ENCODE measurements around the gene GNS. TPM values are rescaled to one million over a fixed set of nuclear protein-coding genes. Genes with fewer than 3 reads are reported as not detected.

GNS gene
- total and polyA plus RNA-seq, 5 donors: 33.6 to 105 (median 96.6) TPM

DNA sequence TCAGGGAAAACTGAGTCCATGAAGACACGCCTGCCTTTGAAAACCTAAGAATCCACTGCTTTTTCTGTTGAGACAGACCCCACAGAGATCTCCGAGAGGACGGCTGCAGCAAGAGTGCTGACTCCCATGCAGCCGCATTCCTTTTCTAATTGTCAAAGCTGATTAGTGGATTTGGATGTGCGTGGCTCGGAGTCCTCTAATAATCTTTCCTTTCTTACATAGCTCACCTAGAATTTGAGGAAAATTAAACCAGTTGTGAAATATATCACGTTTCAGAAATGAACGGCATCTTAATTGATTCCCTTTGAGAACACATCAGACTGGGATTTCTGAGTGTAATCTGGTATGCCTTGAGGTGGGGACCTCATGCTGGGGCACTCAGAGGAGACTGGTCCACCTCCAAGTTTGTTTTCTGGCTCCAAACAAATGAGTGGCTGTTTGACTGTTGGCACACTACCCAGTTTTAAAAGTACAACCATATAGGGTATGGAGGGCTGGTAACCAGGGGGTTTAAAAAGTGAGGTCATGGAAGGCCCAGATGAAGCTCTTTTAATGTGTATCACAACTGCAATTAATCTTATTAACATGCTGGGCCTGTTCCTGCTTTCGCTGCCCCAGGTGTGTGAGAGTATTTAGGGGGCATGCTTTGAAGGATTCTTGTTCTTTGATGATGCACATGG is 85.6 kb downstream of the GNS start:
- H3K27ac ChIP-seq (ENCODE audit: low read length): peak overlapping the region; percentile 71
- H3K27me3 ChIP-seq (ENCODE audit: control insufficient read depth, insufficient read depth): no peaks in the 10 kb centered on the region
- WGBS: 41% methylated on average over 9 of the region's 9 CpGs
- H3K4me3 ChIP-seq (ENCODE audit: low read length): no peak overlapping the region
- no peaks in the 10 kb centered on the region for H3K9me3 ChIP-seq (ENCODE audit: control insufficient read depth, low read length)
- DNase-seq (no peak), ATAC-seq (peak in 1 of 2 donors; percentile 11)
- peaks cover 22% of the 10 kb centered on the region for H3K4me1 ChIP-seq (ENCODE audit: control insufficient read depth, insufficient read depth, low read length)
- intact Hi-C loops (cut with DNase I): loop anchor here in 1 of 4 donors (10.0 kb wide), 1 partner anchor 59 kb away; the partner anchor contains the start of gene RASSF3

DNA sequence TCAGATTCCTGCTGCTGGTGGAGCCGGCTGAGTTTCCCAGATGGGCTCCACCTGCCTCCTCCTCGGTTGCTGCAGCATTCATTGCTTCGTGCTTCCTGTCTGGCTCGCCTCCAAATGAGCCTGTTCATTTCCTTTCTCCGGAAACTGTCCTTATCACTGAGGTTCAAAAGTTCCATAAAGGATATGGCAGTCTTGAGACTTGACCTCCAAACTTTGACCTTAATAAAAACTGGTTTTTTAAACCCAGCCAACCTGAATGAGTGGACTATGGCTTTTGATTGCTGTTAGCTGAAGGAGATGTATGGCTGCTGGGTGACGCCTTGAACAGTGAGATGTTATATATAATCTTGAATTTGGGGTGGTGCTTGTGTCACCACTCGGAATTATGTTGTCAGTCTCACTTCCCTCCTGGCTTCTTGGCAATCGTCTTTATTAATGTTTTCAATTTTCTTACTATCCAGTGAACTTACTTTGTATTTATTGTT is 86.2 kb downstream of the GNS start:
- ATAC-seq (peak in 1 of 2 donors; percentile 46), DNase-seq (peak; percentile 72 to 83 (median 73))

DNA sequence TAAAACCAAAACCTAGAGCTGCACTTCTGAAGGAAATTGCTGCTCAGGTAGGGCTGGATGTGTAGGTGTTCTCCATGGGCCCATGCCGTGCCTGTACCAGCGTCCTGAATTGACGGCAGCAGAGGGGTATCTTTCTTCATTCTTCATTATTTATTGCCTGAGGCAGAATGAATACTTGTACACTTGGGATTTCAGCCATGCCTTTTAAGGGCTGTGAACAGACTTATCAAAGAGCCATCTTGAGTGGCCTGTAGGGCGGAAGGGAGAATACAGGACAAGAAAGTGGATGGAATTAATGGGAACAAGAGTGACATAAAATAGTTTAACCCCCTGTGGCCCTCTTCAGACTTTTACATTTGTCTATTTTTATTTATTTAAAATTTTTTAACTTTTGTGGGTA is 87.5 kb downstream of the GNS start:
- Histone ChIP-seq H3K27ac (ENCODE audit: low read length) (peak overlapping the region; percentile 10), H3K4me3 (ENCODE audit: low read length) (no peak overlapping the region), H3K27me3 (ENCODE audit: control insufficient read depth, insufficient read depth) (no peaks in the 10 kb centered on the region), H3K4me1 (ENCODE audit: control insufficient read depth, insufficient read depth, low read length) (peaks cover 30% of the 10 kb centered on the region), H3K9me3 (ENCODE audit: control insufficient read depth, low read length) (no peaks in the 10 kb centered on the region)
- no peak for ATAC-seq
- intact Hi-C loops (cut with DNase I): loop anchor here in 1 of 4 donors (10.0 kb wide), 1 partner anchor 57 kb away; the partner anchor contains the start of gene RASSF3
- no peak for DNase-seq
- 53% methylated on average over 4 of the region's 4 CpGs for WGBS

More for the DNA sequence above, 86.2 kb downstream of the GNS start:
- no peaks in the 10 kb centered on the region for H3K9me3 ChIP-seq (ENCODE audit: control insufficient read depth, low read length)
- peaks cover 22% of the 10 kb centered on the region for H3K4me1 ChIP-seq (ENCODE audit: control insufficient read depth, insufficient read depth, low read length)
- no peak overlapping the region for H3K4me3 ChIP-seq (ENCODE audit: low read length)
- H3K27me3 ChIP-seq (ENCODE audit: control insufficient read depth, insufficient read depth): no peaks in the 10 kb centered on the region
- WGBS: 9% methylated on average over 8 of the region's 8 CpGs
- H3K27ac ChIP-seq (ENCODE audit: low read length): peak overlapping the region; percentile 77
- intact Hi-C loops (cut with DNase I): loop anchor here in 1 of 4 donors (10.0 kb wide), 1 partner anchor 58 kb away; the partner anchor contains the start of gene RASSF3

DNA sequence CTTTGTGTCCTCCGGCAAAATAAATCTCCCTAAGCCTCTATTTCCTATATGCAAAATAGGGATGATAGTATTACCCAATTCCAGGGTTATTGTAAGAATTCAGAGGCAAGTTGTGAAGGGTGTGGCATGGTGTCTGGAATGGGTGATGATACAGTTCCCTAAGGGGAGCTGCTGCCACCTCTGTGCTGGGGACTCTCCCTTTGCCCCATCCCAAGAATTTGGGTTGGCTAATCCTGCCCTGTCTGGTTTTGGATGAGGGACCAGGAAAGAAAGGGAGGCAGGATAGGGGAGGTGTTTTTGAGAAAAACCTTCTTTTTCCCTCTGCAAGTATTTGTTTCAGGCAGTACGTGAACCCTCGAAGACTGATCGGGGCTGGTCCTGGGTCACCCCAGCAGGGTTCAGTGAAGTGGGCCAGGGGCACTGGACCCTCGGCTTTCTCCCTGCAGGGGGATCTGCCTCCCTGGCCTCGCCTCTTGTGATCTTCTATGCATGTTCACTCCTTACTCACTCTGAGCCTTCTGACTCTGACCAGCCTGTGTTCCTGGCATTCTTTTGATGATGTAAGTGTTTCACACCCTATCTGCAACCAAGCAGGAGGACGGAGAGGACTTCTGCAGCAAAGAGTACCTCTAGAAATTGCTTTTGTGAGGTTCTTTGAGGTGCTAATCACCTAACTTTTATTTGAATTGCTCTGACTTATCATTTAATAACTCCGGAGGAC is 88.1 kb downstream of the GNS start:
- 56% methylated on average over 8 of the region's 8 CpGs for WGBS
- no peaks in the 10 kb centered on the region for H3K27me3 ChIP-seq (ENCODE audit: control insufficient read depth, insufficient read depth)
- peak overlapping the region; percentile 10 for H3K27ac ChIP-seq (ENCODE audit: low read length)
- peak; percentile 45 to 52 for ATAC-seq
- no peak overlapping the region for H3K4me3 ChIP-seq (ENCODE audit: low read length)
- H3K4me1 ChIP-seq (ENCODE audit: control insufficient read depth, insufficient read depth, low read length): peaks cover 32% of the 10 kb centered on the region
- no peak for DNase-seq
- no peaks in the 10 kb centered on the region for H3K9me3 ChIP-seq (ENCODE audit: control insufficient read depth, low read length)
- intact Hi-C loops (cut with DNase I): loop anchor here in 1 of 4 donors (10.0 kb wide), 1 partner anchor 56 kb away; the partner anchor contains the start of gene RASSF3

DNA sequence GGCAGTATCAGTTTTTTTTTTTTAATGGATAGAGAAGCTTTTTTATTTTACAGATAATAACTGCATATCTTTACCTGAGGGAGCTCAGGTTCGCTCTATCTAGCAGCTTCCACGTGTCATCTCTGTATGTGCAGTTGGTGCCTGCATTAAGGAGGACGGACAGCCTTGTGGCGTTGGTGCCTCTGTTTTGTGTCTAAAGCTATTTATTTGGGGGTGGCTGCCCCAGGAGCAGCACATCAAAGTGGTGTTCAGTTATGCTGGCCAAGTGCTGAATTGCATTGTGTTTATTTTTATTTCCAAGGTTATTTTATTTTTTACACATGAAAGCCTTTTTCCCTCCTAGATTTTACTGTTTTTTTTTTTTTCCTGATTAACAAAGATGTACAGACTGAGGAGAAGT is 89.2 kb downstream of the GNS start:
- ATAC-seq (no peak), DNase-seq (no peak)
- intact Hi-C loops (cut with DNase I): loop anchor here in 1 of 4 donors (10.0 kb wide), 1 partner anchor 55 kb away; the partner anchor contains the start of gene RASSF3
- H3K27me3 ChIP-seq (ENCODE audit: control insufficient read depth, insufficient read depth): no peaks in the 10 kb centered on the region
- H3K4me1 ChIP-seq (ENCODE audit: control insufficient read depth, insufficient read depth, low read length): peaks cover 36% of the 10 kb centered on the region
- H3K9me3 ChIP-seq (ENCODE audit: control insufficient read depth, low read length): no peaks in the 10 kb centered on the region
- peak overlapping the region; percentile 81 for H3K27ac ChIP-seq (ENCODE audit: low read length)
- WGBS: 52% methylated on average over 4 of the region's 4 CpGs
- no peak overlapping the region for H3K4me3 ChIP-seq (ENCODE audit: low read length)

DNA sequence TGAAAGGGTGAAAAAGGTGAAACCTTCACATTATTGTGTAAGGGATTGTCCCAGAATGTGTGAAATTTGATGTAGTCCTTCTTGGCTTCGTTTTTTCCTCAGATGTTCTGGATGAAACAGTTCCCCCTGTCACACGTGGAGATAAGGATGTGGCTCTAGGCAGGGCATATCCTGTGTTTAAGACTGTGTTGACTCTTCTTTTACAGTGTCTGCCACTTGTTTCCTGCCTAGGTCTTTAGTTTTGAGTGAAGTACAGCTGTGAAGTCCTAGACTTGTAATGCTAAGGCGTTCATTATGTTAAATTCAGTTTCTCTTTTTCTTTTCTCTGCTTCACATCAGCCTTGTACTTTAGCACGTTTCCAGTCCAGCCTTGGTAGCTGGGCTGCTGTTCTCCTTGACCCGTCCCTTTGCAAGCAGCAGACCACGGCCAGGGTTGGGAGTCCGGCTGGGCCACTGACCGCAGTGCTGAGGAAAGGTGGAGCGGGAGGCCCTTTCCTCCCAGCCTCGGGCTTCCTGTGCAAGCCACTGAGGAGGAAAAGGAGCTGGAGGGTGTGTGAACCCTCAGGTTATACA is 89.8 kb downstream of the GNS start:
- ATAC-seq (peak; percentile 44 to 79), DNase-seq (peak; percentile 52 to 74 (median 71))
- intact Hi-C loops (cut with DNase I): no loop called here
- Histone ChIP-seq H3K27me3 (ENCODE audit: control insufficient read depth, insufficient read depth) (no peaks in the 10 kb centered on the region), H3K9me3 (ENCODE audit: control insufficient read depth, low read length) (no peaks in the 10 kb centered on the region), H3K27ac (ENCODE audit: low read length) (peak overlapping the region; percentile 26), H3K4me3 (ENCODE audit: low read length) (no peak overlapping the region), H3K4me1 (ENCODE audit: control insufficient read depth, insufficient read depth, low read length) (peaks cover 33% of the 10 kb centered on the region)
- 22% methylated on average over 10 of the region's 10 CpGs for WGBS

DNA sequence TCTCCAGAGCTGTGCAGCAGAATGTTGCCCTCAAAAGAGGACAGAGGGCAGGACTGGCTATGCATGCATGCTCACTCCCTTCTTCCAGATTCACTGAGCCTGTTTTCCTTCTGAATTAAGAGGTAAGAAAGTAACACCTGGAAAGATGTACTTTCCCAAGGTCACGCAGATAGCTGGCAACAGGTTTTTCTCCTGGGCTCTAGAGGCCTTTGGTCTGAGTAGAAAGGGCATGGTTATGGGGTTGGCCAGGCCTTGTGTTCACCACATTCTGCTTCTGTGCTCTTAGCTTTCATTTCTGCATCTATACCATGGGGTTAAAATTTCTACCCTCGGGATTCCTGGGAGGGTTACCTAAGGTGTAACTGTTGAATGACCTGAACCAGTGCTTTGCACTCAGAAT is 91.4 kb downstream of the GNS start:
- 79% methylated on average over 2 of the region's 2 CpGs for WGBS
- Histone ChIP-seq H3K9me3 (ENCODE audit: control insufficient read depth, low read length) (no peaks in the 10 kb centered on the region), H3K27me3 (ENCODE audit: control insufficient read depth, insufficient read depth) (no peaks in the 10 kb centered on the region), H3K27ac (ENCODE audit: low read length) (peak overlapping the region; percentile 66), H3K4me3 (ENCODE audit: low read length) (no peak overlapping the region), H3K4me1 (ENCODE audit: control insufficient read depth, insufficient read depth, low read length) (peaks cover 25% of the 10 kb centered on the region)
- intact Hi-C loops (cut with DNase I): no loop called here
- ATAC-seq (no peak), DNase-seq (no peak)

DNA sequence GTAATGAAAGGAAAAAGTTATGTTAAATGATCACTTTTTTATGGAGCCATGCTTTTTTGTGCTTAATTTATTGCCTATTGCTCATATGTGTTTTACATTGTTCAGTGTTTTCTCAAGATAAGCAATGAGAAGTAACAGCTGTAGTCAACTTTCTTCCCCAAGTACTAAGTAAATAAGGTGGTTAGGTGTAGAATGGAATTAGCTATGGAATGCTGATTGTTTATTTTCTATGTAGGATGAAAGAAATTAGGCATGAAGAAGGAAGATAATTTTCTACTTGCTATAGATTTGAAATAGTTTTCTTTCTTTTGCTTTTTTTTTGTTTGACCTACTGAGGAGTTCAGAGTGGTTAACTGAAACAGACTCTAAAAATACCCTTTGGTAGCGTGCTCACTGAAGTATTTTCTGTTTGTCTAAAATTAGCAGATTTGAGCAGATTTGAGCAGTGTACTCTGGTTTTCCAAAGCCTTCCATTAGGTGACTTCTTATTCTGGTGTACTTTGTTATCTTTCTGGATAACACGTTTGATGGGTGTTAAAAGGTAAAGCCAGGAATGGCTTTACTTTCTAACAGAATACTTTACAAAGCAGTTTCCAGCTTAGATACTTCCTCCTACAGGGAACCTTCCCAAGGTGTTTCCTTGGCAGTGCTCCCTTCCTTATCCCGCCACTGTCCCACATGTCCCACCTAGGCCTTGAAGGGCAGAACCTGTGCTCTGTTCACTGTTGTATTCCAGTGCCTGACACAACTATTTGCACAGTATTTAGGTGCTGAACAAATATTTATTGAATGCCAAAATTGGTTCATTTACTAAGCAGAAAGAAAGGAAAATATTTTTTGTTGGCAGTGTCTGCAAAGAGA is 92.9 kb downstream of the GNS start:
- intact Hi-C loops (cut with DNase I): no loop called here
- whole genome bisulfite sequencing: 46% methylated on average over 3 of the region's 3 CpGs
- DNase-seq (no peak), ATAC-seq (no peak)
- Histone ChIP-seq H3K4me1 (ENCODE audit: control insufficient read depth, insufficient read depth, low read length) (peaks cover 22% of the 10 kb centered on the region), H3K27ac (ENCODE audit: low read length) (peak overlapping the region; percentile 47), H3K27me3 (ENCODE audit: control insufficient read depth, insufficient read depth) (no peaks in the 10 kb centered on the region), H3K9me3 (ENCODE audit: control insufficient read depth, low read length) (no peaks in the 10 kb centered on the region), H3K4me3 (ENCODE audit: low read length) (no peak overlapping the region)

DNA sequence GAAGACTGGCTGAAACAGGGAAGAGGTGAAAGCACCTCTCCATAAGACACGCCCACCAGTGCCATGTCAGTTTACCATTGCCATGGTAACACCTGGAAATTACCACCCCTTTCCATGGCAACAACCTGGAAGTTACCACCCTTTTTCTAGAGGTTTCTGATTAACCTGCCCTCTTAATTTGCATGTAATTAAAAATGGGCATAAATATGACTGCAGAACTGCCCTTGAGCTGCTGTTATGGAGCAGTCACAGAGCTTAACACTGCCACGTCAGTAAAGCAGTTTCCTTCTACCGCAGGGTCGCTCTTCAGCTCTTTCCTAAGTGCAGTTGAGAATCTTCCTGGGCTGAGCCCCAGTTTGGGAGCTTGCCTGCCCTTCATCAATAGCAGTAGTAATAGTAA is 93.7 kb downstream of the GNS start:
- DNase-seq: no peak
- no peaks in the 10 kb centered on the region for H3K9me3 ChIP-seq (ENCODE audit: control insufficient read depth, low read length)
- H3K27me3 ChIP-seq (ENCODE audit: control insufficient read depth, insufficient read depth): no peaks in the 10 kb centered on the region
- peak; percentile 13 to 20 for ATAC-seq
- WGBS: 40% methylated on average over 4 of the region's 4 CpGs
- intact Hi-C loops (cut with DNase I): no loop called here
- peak overlapping the region; percentile 88 for H3K27ac ChIP-seq (ENCODE audit: low read length)
- H3K4me1 ChIP-seq (ENCODE audit: control insufficient read depth, insufficient read depth, low read length): peaks cover 18% of the 10 kb centered on the region
- no peak overlapping the region for H3K4me3 ChIP-seq (ENCODE audit: low read length)
